ENCODE data around the gene WDR5.
"Not testable (repeated sequence)": the region's sequence is repeated elsewhere in the genome, so short reads cannot be mapped to it uniquely, and the experiment has no call there.

WDR5 gene

GRCh38 chr9:134103391-134103998 is 32.4 kb upstream of the WDR5 start:
- no peak for TF ChIP-seq CTCF (IDR thresholded peaks at IDR 0.05; ENCODE audit: borderline replicate concordance, insufficient read depth, low read depth, low read length)
- H3K4me3 ChIP-seq (ENCODE audit: low read depth, low read length) = no peak overlapping the region

- TF ChIP-seq CTCF (IDR thresholded peaks at IDR 0.05; ENCODE audit: borderline replicate concordance, insufficient read depth, low read depth, low read length) = no peak
Measured at GRCh38 chr9:134111064-134111463, 24.8 kb upstream of the WDR5 start.

GRCh38 chr9:134112561-134112960 is 23.3 kb upstream of the WDR5 start:
- TF ChIP-seq CTCF (IDR thresholded peaks at IDR 0.05; ENCODE audit: borderline replicate concordance, insufficient read depth, low read depth, low read length) = no peak
- no peak overlapping the region for H3K4me3 ChIP-seq (ENCODE audit: low read depth, low read length)

More at GRCh38 chr9:134111064-134111463, 24.8 kb upstream of the WDR5 start:
- no peak overlapping the region for H3K4me3 ChIP-seq (ENCODE audit: low read depth, low read length)

GRCh38 chr9:134118972-134119371 is 16.9 kb upstream of the WDR5 start:
- H3K4me3 ChIP-seq (ENCODE audit: low read depth, low read length) = not testable (repeated sequence)

- TF ChIP-seq CTCF (IDR thresholded peaks at IDR 0.05; ENCODE audit: borderline replicate concordance, insufficient read depth, low read depth, low read length) = no peak
- no peak overlapping the region for H3K4me3 ChIP-seq (ENCODE audit: low read depth, low read length)
Measured at GRCh38 chr9:134123764-134124128, 12.1 kb upstream of the WDR5 start.

GRCh38 chr9:134125413-134126095 is 10.3 kb upstream of the WDR5 start:
- no peak for TF ChIP-seq CTCF (IDR thresholded peaks at IDR 0.05; ENCODE audit: borderline replicate concordance, insufficient read depth, low read depth, low read length)
- H3K4me3 ChIP-seq (ENCODE audit: low read depth, low read length) = no peak overlapping the region

GRCh38 chr9:134126373-134126772 is 9.5 kb upstream of the WDR5 start:
- TF ChIP-seq CTCF (IDR thresholded peaks at IDR 0.05; ENCODE audit: borderline replicate concordance, insufficient read depth, low read depth, low read length) = no peak
- no peak overlapping the region for H3K4me3 ChIP-seq (ENCODE audit: low read depth, low read length)
